CD4-positive, CD25-positive, alpha-beta regulatory T cell (primary cell): ENCODE measurements around the gene RRAS2. TPM values are rescaled to one million over a fixed set of nuclear protein-coding genes. Genes with fewer than 3 reads are reported as not detected.
A peak's percentile ranks its signal among the peaks of the same experiment; 100 is the strongest.

Source experiments
- ATAC-seq, 2 donors: fragments of 150-1000 bp; cut with Tn5 transposase; one replicate each; pipeline ENCODE4 v1.10.0; 2021; ENCODE audit warnings: low read depth in 2 of 2, moderate number of reproducible peaks in 2 of 2, moderate library complexity in 1 of 2
- DNase-seq, 3 donors: peaks; one replicate each; pipeline versions ENCODE4 v3.0.0 to v3.0.0-alpha.2; 2012 to 2022; ENCODE audit warnings: mixed read lengths in 1 of 3
- H3K27ac ChIP-seq: one replicate; pipeline ENCODE4 v1.7.0; 2013; ENCODE audit warnings: mild to moderate bottlenecking, low read length; ENCODE audit not compliant: insufficient read depth, poor library complexity, severe bottlenecking
- H3K27me3 ChIP-seq: one replicate; pipeline ENCODE4 v1.7.0; 2013; ENCODE audit warnings: low read length; ENCODE audit not compliant: control insufficient read depth, insufficient read depth
- H3K36me3 ChIP-seq: one replicate; pipeline ENCODE4 v1.7.0; 2013; ENCODE audit warnings: mild to moderate bottlenecking, low read length, moderate library complexity; ENCODE audit not compliant: control insufficient read depth, insufficient read depth
- H3K4me1 ChIP-seq: 2 replicates; pipeline ENCODE4 v1.7.0; 2013; ENCODE audit warnings: mild to moderate bottlenecking, low read length; ENCODE audit not compliant: insufficient read depth, control insufficient read depth, poor library complexity, severe bottlenecking
- H3K4me3 ChIP-seq: one replicate; pipeline ENCODE4 v1.7.0; 2013; ENCODE audit warnings: low read depth, mild to moderate bottlenecking, low read length, moderate library complexity
- H3K9me3 ChIP-seq, 2 experiments: 1 replicate in 1 of 2; 2 replicates in 1 of 2; pipeline ENCODE4 v1.7.0; 2013; ENCODE audit warnings: low read length in 2 of 2, mild to moderate bottlenecking in 1 of 2, moderate library complexity in 1 of 2; ENCODE audit not compliant: control insufficient read depth in 2 of 2
- H3K27ac Mint-ChIP-seq, 3 donors: one replicate each; pipeline ENCODE4 v1.8.0; 2020 to 2022; ENCODE audit warnings: mild to moderate bottlenecking in 3 of 3, mixed read lengths in 3 of 3, moderate library complexity in 2 of 3
- H3K27me3 Mint-ChIP-seq: one replicate; pipeline ENCODE4 v1.8.0; 2022; ENCODE audit warnings: mild to moderate bottlenecking, mixed read lengths
- H3K36me3 Mint-ChIP-seq: one replicate; pipeline ENCODE4 v1.8.0; 2020; ENCODE audit warnings: mixed read lengths
- H3K4me1 Mint-ChIP-seq, 4 donors: one replicate each; pipeline ENCODE4 v1.8.0; 2020 to 2022; ENCODE audit warnings: mixed read lengths in 4 of 4, mild to moderate bottlenecking in 1 of 4
- H3K4me3 Mint-ChIP-seq, 4 donors: one replicate each; pipeline ENCODE4 v1.8.0; 2020 to 2022; ENCODE audit warnings: mild to moderate bottlenecking in 4 of 4, mixed read lengths in 4 of 4, moderate library complexity in 3 of 4
- H3K9me3 Mint-ChIP-seq, 7 donors: one replicate each; pipeline ENCODE4 v1.8.0; 2020 to 2022; ENCODE audit warnings: mixed read lengths in 7 of 7, mild to moderate bottlenecking in 3 of 7, moderate library complexity in 2 of 7
- polyA plus RNA-seq, 4 donors: library from polyadenylated mRNA; unstranded; fragments of 300-500 nt; fragmentation: Illumina TruSeq; gene quantifications; one replicate each; pipeline ENCODE4 v1.2.3, GENCODE V29; 2021
- total RNA-seq: library from RNA; stranded (reverse); gene quantifications from one replicate; pipeline ENCODE4 v1.2.3, GENCODE V29; 2022

RRAS2 gene
- total and polyA plus RNA-seq, 5 donors from 2014 or later: 1.8 to 13.9 (median 4.2) TPM

DNA sequence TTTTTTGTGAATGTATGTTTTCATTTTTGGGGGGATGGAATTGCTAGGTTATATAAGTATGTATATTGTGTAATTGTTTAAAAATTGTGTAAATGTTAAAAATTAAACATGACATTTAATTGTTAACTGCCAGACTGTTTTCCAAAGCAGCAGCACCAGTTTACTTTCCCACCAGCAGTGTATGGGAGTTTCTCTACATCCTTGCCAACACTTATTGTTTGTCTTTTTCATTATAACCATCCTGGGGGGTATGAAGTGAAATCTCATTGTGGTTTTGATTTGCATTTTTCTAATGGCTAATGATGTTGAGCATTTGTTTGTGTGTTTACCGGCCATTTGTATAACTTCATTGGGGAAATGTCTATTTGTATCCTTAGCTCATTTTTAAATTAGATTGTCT, 31.7 kb upstream of the RRAS2 start:
- no peaks in the 10 kb centered on the region for H3K36me3 ChIP-seq
- H3K27me3 ChIP-seq: peaks cover 1% of the 10 kb centered on the region
- H3K4me3 Mint-ChIP-seq: no peak overlapping the region
- peaks cover 0 to 5% (median 2%) of the 10 kb centered on the region in 4 donors for H3K4me1 Mint-ChIP-seq
- no peak for ATAC-seq
- no peaks in the 10 kb centered on the region for H3K9me3 ChIP-seq
- H3K4me1 ChIP-seq: no peaks in the 10 kb centered on the region
- H3K27me3 Mint-ChIP-seq: peaks cover 16% of the 10 kb centered on the region
- no peaks in the 10 kb centered on the region for H3K36me3 Mint-ChIP-seq
- H3K4me3 ChIP-seq: no peak overlapping the region
- peaks cover 0 to 2% (median 0%) of the 10 kb centered on the region in 7 donors for H3K9me3 Mint-ChIP-seq
- no peak overlapping the region for H3K27ac ChIP-seq
- DNase-seq: no peak
- no peak overlapping the region for H3K27ac Mint-ChIP-seq

DNA sequence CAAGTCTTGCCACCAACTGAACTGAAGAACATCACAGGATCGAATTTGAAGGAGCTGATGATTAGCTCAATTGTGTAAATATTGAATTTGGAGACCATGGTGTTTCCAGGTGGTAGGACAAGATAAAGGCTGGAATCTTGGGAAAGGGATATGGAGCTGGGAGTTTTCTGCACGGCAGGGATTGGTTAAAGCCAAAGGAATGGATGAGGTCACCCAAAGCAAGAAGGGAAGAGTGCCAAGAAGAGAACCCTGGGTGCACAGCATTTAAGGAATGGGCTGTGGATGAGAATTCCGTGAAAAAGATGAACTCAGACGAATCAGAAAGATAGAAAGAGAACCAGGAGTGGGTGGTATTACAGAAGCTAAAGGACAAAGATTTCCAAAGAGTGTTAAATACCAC, 29.4 kb upstream of the RRAS2 start:
- H3K9me3 Mint-ChIP-seq: peaks cover 0 to 5% (median 0%) of the 10 kb centered on the region in 7 donors
- no peak overlapping the region for H3K27ac ChIP-seq
- H3K4me1 ChIP-seq: no peaks in the 10 kb centered on the region
- DNase-seq (no peak), ATAC-seq (no peak)
- H3K36me3 Mint-ChIP-seq: no peaks in the 10 kb centered on the region
- H3K4me1 Mint-ChIP-seq: no peaks in the 10 kb centered on the region
- H3K9me3 ChIP-seq: no peaks in the 10 kb centered on the region
- H3K27me3 ChIP-seq: peaks cover 1% of the 10 kb centered on the region
- H3K27me3 Mint-ChIP-seq: peaks cover 17% of the 10 kb centered on the region
- H3K4me3 ChIP-seq: no peak overlapping the region
- H3K27ac Mint-ChIP-seq: no peak overlapping the region
- no peaks in the 10 kb centered on the region for H3K36me3 ChIP-seq
- no peak overlapping the region for H3K4me3 Mint-ChIP-seq

DNA sequence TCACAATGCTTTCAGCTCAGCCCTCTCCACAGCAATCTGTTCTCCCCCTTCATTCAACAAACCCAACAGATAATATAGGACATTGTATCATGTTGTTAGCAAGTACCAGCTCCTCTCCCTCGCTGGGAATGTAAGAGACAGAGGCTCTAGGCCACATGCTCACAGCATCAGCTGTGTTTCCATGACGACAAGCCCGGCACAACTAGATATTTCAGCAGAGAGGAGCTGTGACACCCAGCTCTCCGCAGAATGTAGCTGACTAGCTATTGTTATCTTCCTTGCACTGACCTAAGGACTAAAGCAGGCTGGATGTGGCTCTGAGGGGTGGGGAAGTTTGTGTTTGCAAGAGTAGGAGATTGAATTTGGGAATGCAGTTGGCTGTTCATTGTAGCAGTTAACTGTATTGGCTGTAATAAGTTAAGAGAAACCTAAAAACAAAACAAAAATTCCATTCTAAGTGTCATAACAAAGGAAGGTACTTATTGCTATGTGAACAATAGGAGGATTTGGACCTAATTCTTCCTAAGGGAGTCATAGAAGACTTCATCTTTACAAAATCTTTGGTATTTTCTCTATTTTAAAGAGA, 28.0 kb upstream of the RRAS2 start:
- ATAC-seq (no peak), DNase-seq (no peak)
- H3K36me3 Mint-ChIP-seq: no peaks in the 10 kb centered on the region
- H3K9me3 Mint-ChIP-seq: peaks cover 0 to 5% (median 0%) of the 10 kb centered on the region in 7 donors
- H3K4me1 Mint-ChIP-seq: no peaks in the 10 kb centered on the region
- H3K27me3 Mint-ChIP-seq: peaks cover 14% of the 10 kb centered on the region
- peaks cover 7% of the 10 kb centered on the region for H3K27me3 ChIP-seq
- no peak overlapping the region for H3K27ac ChIP-seq
- H3K4me1 ChIP-seq: no peaks in the 10 kb centered on the region
- no peak overlapping the region for H3K4me3 Mint-ChIP-seq
- no peaks in the 10 kb centered on the region for H3K36me3 ChIP-seq
- H3K27ac Mint-ChIP-seq: no peak overlapping the region
- H3K4me3 ChIP-seq: no peak overlapping the region
- H3K9me3 ChIP-seq: no peaks in the 10 kb centered on the region

DNA sequence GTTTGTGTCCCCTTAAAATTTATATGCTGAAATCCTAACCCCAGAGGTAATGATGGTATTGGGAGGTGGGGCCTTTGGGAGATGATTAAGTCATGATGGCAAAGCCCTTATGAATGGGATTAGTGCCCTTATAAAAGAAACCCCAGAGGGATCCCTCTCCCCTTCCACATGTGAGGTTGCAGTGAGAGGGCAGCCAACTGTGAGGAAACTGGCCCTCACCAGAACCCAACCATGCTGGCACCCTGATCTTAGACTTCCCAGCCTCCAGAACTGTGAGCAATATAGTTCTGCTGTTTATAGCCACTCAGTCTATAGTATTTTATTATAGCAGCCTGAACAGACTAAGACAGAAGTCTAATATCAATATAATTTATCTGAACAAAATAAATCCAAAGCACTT, 27.1 kb upstream of the RRAS2 start:
- H3K27me3 Mint-ChIP-seq: peaks cover 22% of the 10 kb centered on the region
- Histone ChIP-seq H3K4me3 (no peak overlapping the region), H3K27ac (no peak overlapping the region), H3K4me1 (peaks cover 2% of the 10 kb centered on the region), H3K9me3 (no peaks in the 10 kb centered on the region), H3K36me3 (no peaks in the 10 kb centered on the region), H3K27me3 (peaks cover 7% of the 10 kb centered on the region)
- no peak overlapping the region for H3K27ac Mint-ChIP-seq
- peaks cover 0 to 5% (median 0%) of the 10 kb centered on the region in 7 donors for H3K9me3 Mint-ChIP-seq
- ATAC-seq (no peak), DNase-seq (no peak)
- H3K36me3 Mint-ChIP-seq: no peaks in the 10 kb centered on the region
- no peak overlapping the region for H3K4me3 Mint-ChIP-seq
- peaks cover 0 to 2% (median 0%) of the 10 kb centered on the region in 4 donors for H3K4me1 Mint-ChIP-seq

DNA sequence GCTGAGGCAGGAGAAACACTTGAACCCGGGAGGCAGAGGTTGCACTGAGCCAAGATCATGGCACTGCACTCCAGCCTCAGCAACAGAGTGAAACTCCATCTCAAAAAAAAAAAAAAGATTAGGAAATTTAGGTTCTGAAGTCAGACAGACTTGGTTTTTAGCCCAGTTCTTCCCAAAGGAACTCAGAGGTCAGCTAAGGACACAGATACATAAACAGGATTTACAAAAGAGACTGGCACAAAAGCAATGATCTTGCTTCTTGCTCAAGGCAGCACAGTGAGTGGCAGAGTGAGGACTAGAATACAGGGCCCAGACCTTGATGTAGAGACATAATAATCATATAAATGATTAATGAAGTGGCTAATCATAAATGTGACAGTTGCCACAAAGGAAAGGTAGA, 25.4 kb upstream of the RRAS2 start:
- Mint-ChIP-seq H3K27ac (no peak overlapping the region), H3K4me1 (peaks cover 0 to 5% (median under 1%) of the 10 kb centered on the region in 4 donors), H3K4me3 (no peak overlapping the region), H3K9me3 (peaks cover 0 to 5% (median 0%) of the 10 kb centered on the region in 7 donors), H3K27me3 (peaks cover 37% of the 10 kb centered on the region), H3K36me3 (no peaks in the 10 kb centered on the region)
- Histone ChIP-seq H3K4me1 (peaks cover 4% of the 10 kb centered on the region), H3K4me3 (no peak overlapping the region), H3K9me3 (no peaks in the 10 kb centered on the region), H3K27ac (no peak overlapping the region), H3K36me3 (no peaks in the 10 kb centered on the region), H3K27me3 (peaks cover 11% of the 10 kb centered on the region)
- ATAC-seq (no peak), DNase-seq (no peak)

DNA sequence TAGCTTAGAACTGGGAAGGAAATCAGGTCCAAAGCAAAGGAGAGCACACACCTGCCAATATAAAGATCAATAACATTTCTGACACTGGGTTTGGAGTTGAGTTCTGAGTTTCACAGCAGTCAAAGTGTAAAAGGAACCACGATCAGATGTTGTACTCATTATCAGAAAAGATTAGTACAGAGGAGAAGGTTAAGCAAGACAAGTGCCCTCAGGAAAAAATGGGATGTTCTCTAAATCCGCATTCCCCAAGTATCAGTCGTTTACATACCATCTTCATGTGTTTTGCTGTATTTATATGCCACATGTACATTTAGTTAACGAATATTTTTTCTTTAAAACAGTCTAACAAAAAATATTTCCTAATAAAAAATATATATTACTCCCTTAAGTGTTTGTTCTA, 23.0 kb upstream of the RRAS2 start:
- peaks cover 4% of the 10 kb centered on the region for H3K4me1 ChIP-seq
- H3K27me3 ChIP-seq: peaks cover 16% of the 10 kb centered on the region
- no peaks in the 10 kb centered on the region for H3K36me3 ChIP-seq
- H3K4me3 Mint-ChIP-seq: peak overlapping the region in 1 of 4 donors; percentile 6
- ATAC-seq (no peak), DNase-seq (no peak)
- H3K27ac ChIP-seq: no peak overlapping the region
- H3K9me3 ChIP-seq: no peaks in the 10 kb centered on the region
- peaks cover 0 to 5% (median 1%) of the 10 kb centered on the region in 4 donors for H3K4me1 Mint-ChIP-seq
- H3K9me3 Mint-ChIP-seq: peaks cover 0 to 3% (median 0%) of the 10 kb centered on the region in 7 donors
- H3K27ac Mint-ChIP-seq: no peak overlapping the region
- peaks cover 43% of the 10 kb centered on the region for H3K27me3 Mint-ChIP-seq
- H3K4me3 ChIP-seq: no peak overlapping the region
- H3K36me3 Mint-ChIP-seq: no peaks in the 10 kb centered on the region

DNA sequence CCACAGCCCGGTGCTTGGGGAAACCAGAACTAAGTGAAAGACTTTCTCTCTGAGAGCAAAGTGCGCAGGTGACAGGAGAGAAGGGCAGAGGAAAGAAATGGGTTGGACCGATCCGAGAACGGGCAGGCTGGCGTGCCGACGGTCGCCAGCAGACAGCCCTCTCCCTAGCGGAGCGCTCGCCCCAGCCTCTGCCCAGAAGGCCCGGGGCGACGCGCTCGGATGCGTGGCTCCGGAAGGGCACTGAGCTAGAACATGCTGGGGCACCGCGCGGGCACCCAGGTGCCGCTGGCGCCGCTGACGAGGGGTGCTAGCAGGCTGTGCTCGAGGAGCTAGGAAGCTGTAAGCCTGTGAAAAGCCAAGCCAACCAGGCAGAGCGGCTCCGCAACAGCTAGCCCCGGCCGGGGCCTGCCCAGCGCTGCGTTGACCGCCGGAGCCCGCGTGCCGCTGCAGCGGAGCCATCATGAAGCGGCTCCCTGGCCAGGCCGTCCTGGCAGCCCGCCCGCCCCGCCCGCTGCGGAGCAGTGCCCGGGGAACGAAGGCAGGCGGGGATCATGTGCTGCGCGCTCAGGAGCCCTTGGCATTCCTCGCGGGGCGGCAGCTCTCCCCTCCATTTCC, 22.1 kb upstream of the RRAS2 start:
- H3K4me3 ChIP-seq: peak overlapping the region; percentile 32
- H3K36me3 ChIP-seq: no peaks in the 10 kb centered on the region
- Mint-ChIP-seq H3K4me1 (peaks cover 0 to 5% (median 1%) of the 10 kb centered on the region in 4 donors), H3K4me3 (peak overlapping the region in 3 of 4 donors; percentile 52 to 67 (median 61)), H3K27me3 (peaks cover 38% of the 10 kb centered on the region), H3K27ac (no peak overlapping the region), H3K36me3 (no peaks in the 10 kb centered on the region), H3K9me3 (peaks cover 0 to 3% (median 0%) of the 10 kb centered on the region in 7 donors)
- DNase-seq: peak in 2 of 3 donors; percentile 33 to 77
- H3K4me1 ChIP-seq: peaks cover 4% of the 10 kb centered on the region
- ATAC-seq: peak; percentile 86
- no peaks in the 10 kb centered on the region for H3K9me3 ChIP-seq
- peaks cover 16% of the 10 kb centered on the region for H3K27me3 ChIP-seq
- no peak overlapping the region for H3K27ac ChIP-seq
